IMR-90 (cell line): Measurements from ENCODE around the gene GTF2F2. TPM values are rescaled to one million over a fixed set of nuclear protein-coding genes. Genes with fewer than 3 reads are reported as not detected.

Experiments used
- ATAC-seq: fragments of 200-7000 bp; cut with Tn5 transposase; 2 replicates; pipeline ENCODE4 v1.9.1; 2020; ENCODE audit warnings: low read depth, mild to moderate bottlenecking, moderate library complexity
- BruUV-seq: library from RNA; stranded (reverse); fragments of 400-500 nt; replicated peaks from 2 replicates; lab custom pipeline; 2021; lab: Mats Ljungman, UMichigan
- CTCF ChIA-PET: fragments of 300-600 bp; formaldehyde crosslinking; extraction: SDS; loops from one replicate; lab custom pipeline; 2021; ENCODE audit warnings: antibody characterized with exemption; lab: Yijun Ruan, JAX
- POLR2A ChIA-PET: fragments of 300-600 bp; sonication (Branson Sonifier 250); formaldehyde crosslinking; loops from one replicate; lab custom pipeline; 2022; ENCODE audit warnings: antibody characterized with exemption; ENCODE audit not compliant: unreplicated experiment; lab: Charles Lee
- DNase-seq: peaks from one replicate; pipeline ENCODE4 v3.0.0; 2013
- H2AFZ ChIP-seq: replicated peaks from 2 replicates; pipeline ENCODE3; 2013; ENCODE audit warnings: low read length, mild to moderate bottlenecking; ENCODE audit not compliant: poor library complexity
- H2AK5ac ChIP-seq: 2 replicates; pipeline ENCODE4 v1.6.1; 2013; ENCODE audit warnings: low read depth, low read length, inconsistent platforms
- H2AK9ac ChIP-seq: replicated peaks from 2 replicates; pipeline ENCODE3; 2013; ENCODE audit warnings: mild to moderate bottlenecking, low read depth, low read length, moderate library complexity; ENCODE audit not compliant: poor library complexity
- H2BK120ac ChIP-seq: 2 replicates; pipeline ENCODE4 v1.6.1; 2013; ENCODE audit warnings: low read depth, low read length, inconsistent platforms
- H2BK15ac ChIP-seq: 3 replicates; pipeline ENCODE4 v1.6.1; 2013; ENCODE audit warnings: low read depth, low read length, inconsistent platforms
- H2BK20ac ChIP-seq: 2 replicates; pipeline ENCODE4 v1.6.1; 2013; ENCODE audit warnings: low read depth, mild to moderate bottlenecking, inconsistent platforms, low read length, moderate library complexity
- H2BK5ac ChIP-seq: 2 replicates; pipeline ENCODE4 v1.6.1; 2013; ENCODE audit warnings: mild to moderate bottlenecking, low read depth, low read length, inconsistent platforms; ENCODE audit not compliant: poor library complexity, severe bottlenecking
- H3K14ac ChIP-seq: replicated peaks from 2 replicates; pipeline ENCODE4 v1.6.1; 2013; ENCODE audit warnings: low read depth, low read length, inconsistent platforms
- H3K18ac ChIP-seq: 2 replicates; pipeline ENCODE4 v1.6.1; 2013; ENCODE audit warnings: low read depth, low read length, control low read depth
- H3K23ac ChIP-seq: 2 replicates; pipeline ENCODE4 v1.6.1; 2013; ENCODE audit warnings: low read depth, low read length, inconsistent platforms
- H3K27ac ChIP-seq: 2 replicates; pipeline ENCODE4 v1.5.1; 2013; ENCODE audit warnings: mild to moderate bottlenecking, control low read depth, low read length; ENCODE audit not compliant: insufficient read depth
- H3K27me3 ChIP-seq: 2 replicates; pipeline ENCODE4 v1.6.1; 2013; ENCODE audit warnings: low read length; ENCODE audit not compliant: control insufficient read depth, insufficient read depth
- H3K36me3 ChIP-seq: 2 replicates; pipeline ENCODE4 v1.6.1; 2013; ENCODE audit warnings: low read length, mixed read lengths; ENCODE audit not compliant: control insufficient read depth, insufficient read depth
- H3K4ac ChIP-seq: 2 replicates; pipeline ENCODE4 v1.6.1; 2013; ENCODE audit warnings: low read depth, low read length, inconsistent platforms
- H3K4me1 ChIP-seq: 2 replicates; pipeline ENCODE4 v1.6.1; 2013; ENCODE audit warnings: low read length, mixed read lengths; ENCODE audit not compliant: control insufficient read depth, insufficient read depth
- H3K4me2 ChIP-seq: 2 replicates; pipeline ENCODE4 v1.6.1; 2013; ENCODE audit warnings: low read depth, mild to moderate bottlenecking, control low read depth, low read length, moderate library complexity
- H3K4me3 ChIP-seq: 2 replicates; pipeline ENCODE4 v1.5.1; 2013; ENCODE audit warnings: low read depth, mild to moderate bottlenecking, control low read depth, low read length, moderate library complexity; ENCODE audit not compliant: insufficient read depth
- H3K56ac ChIP-seq: 2 replicates; pipeline ENCODE4 v1.6.1; 2013; ENCODE audit warnings: low read length, inconsistent platforms; ENCODE audit not compliant: insufficient read depth; ENCODE audit errors: extremely low read depth
- H3K79me1 ChIP-seq, 2 experiments: 2 replicates each; pipeline ENCODE4 v1.6.1; 2013; ENCODE audit warnings: low read length in 2 of 2, inconsistent platforms in 1 of 2, low read depth in 1 of 2
- H3K9ac ChIP-seq: 2 replicates; pipeline ENCODE4 v1.6.1; 2013; ENCODE audit warnings: low read depth, low read length, control low read depth
- H3K9me1 ChIP-seq: 2 replicates; pipeline ENCODE4 v1.6.1; 2013; ENCODE audit warnings: low read length, inconsistent platforms; ENCODE audit not compliant: insufficient read depth
- H3K9me3 ChIP-seq: 2 replicates; pipeline ENCODE4 v1.6.1; 2013; ENCODE audit warnings: low read length; ENCODE audit not compliant: control insufficient read depth, insufficient read depth
- H4K20me1 ChIP-seq: 2 replicates; pipeline ENCODE4 v1.6.1; 2013; ENCODE audit warnings: low read length, inconsistent platforms; ENCODE audit not compliant: insufficient read depth
- H4K5ac ChIP-seq: 2 replicates; pipeline ENCODE4 v1.6.1; 2013; ENCODE audit warnings: mild to moderate bottlenecking, low read depth, low read length, control low read depth
- H4K8ac ChIP-seq, 2 experiments: 2 replicates each; pipeline ENCODE4 v1.6.1; 2013; ENCODE audit warnings: low read depth in 2 of 2, low read length in 2 of 2, control low read depth in 1 of 2, inconsistent platforms in 1 of 2
- H4K91ac ChIP-seq: 2 replicates; pipeline ENCODE4 v1.6.1; 2013; ENCODE audit warnings: low read depth, low read length, inconsistent platforms; ENCODE audit not compliant: insufficient read depth
- BHLHE40 ChIP-seq: fragments of 150-350 bp; IDR thresholded peaks from 2 replicates; pipeline ENCODE4 v1.6.1; 2016; ENCODE audit warnings: mild to moderate bottlenecking, low read depth, low read length
- CHD1 ChIP-seq: IDR thresholded peaks from 2 replicates; pipeline ENCODE4 v1.6.1; 2012; ENCODE audit warnings: low read depth, low read length, improper control_type of control experiment
- CTCF ChIP-seq: conservative IDR thresholded peaks from 2 replicates; pipeline ENCODE4 v1.5.1; 2012; ENCODE audit warnings: mild to moderate bottlenecking, low read depth, low read length, improper control_type of control experiment
- FOS ChIP-seq: fragments of 150-350 bp; IDR thresholded peaks from 2 replicates; pipeline ENCODE4 v1.6.1; 2016; ENCODE audit warnings: low read depth, low read length
- MAZ ChIP-seq: IDR thresholded peaks from 2 replicates; pipeline ENCODE4 v1.6.1; 2012; ENCODE audit warnings: low read depth, mild to moderate bottlenecking, low read length, improper control_type of control experiment, moderate library complexity, borderline replicate concordance
- MXI1 ChIP-seq: IDR thresholded peaks from 2 replicates; pipeline ENCODE4 v1.6.1; 2012; ENCODE audit warnings: low read depth, mild to moderate bottlenecking, low read length, moderate library complexity, borderline replicate concordance
- NFE2L2 ChIP-seq: fragments of 150-350 bp; IDR thresholded peaks from 2 replicates; pipeline ENCODE4 v1.6.1; 2016; ENCODE audit warnings: low read depth, mild to moderate bottlenecking, low read length
- POLR2A ChIP-seq: IDR thresholded peaks from 2 replicates; pipeline ENCODE4 v1.6.1; 2012; ENCODE audit warnings: mild to moderate bottlenecking, low read depth, low read length
- RAD21 ChIP-seq: IDR thresholded peaks from 2 replicates; pipeline ENCODE4 v1.6.1; 2012; ENCODE audit warnings: low read length, improper control_type of control experiment
- RCOR1 ChIP-seq: IDR thresholded peaks from 2 replicates; pipeline ENCODE4 v1.6.1; 2012; ENCODE audit warnings: mild to moderate bottlenecking, low read length, improper control_type of control experiment; ENCODE audit not compliant: insufficient replicate concordance
- USF2 ChIP-seq: fragments of 150-350 bp; IDR thresholded peaks from 2 replicates; pipeline ENCODE4 v1.6.1; 2017; ENCODE audit warnings: mild to moderate bottlenecking, antibody characterized with exemption, low read length, low read depth
- WGBS, 2 experiments: methylation state at CpG; one replicate each; pipeline versions ENCODE4 v1.1.5 to v1.1.7; 2013; ENCODE audit warnings: missing lambda C conversion rate in 2 of 2; ENCODE audit not compliant: insufficient read length in 1 of 2; ENCODE audit errors: extremely low coverage in 2 of 2; 5-methylcytosine and 5-hydroxymethylcytosine counted together
- dilution Hi-C: fragments of 300-500 bp; cut with HindIII; formaldehyde crosslinking; loops from one replicate; pipeline ENCODE4 v1.14.3; 2018; ENCODE audit warnings: low sequenced_read_pairs; ENCODE audit not compliant: unreplicated experiment
- in situ Hi-C: fragments of 300-500 bp; cut with MboI; formaldehyde crosslinking; loops from 3 replicates; pipeline ENCODE4 v1.14.3; 2019; ENCODE audit warnings: low sequenced_read_pairs, inconsistent platforms, mixed read lengths
- intact Hi-C: fragments of 100-400 bp; cut with micrococcal nuclease; formaldehyde crosslinking; loops from 2 replicates; pipeline ENCODE4 v1.10.0; 2022
- polyA plus RNA-seq, 3 experiments: library from polyadenylated mRNA; depleted of rRNA; stranded (reverse); fragments of >200 nt; gene quantifications; 2 replicates each; pipeline ENCODE4 v1.2.3, GENCODE V29; 2012; ENCODE audit warnings: low replicate concordance in 1 of 3
- total RNA-seq: library from RNA; depleted of rRNA; stranded (reverse); fragments of >200 nt; gene quantifications from 2 replicates; pipeline ENCODE4 v1.2.3, GENCODE V29; 2012

The GTF2F2 gene
- total and polyA plus RNA-seq, 2 of the 4 experiments (the other 2 are of a cell fraction): 16.5 to 21.0 TPM

GRCh38 chr13:45242524-45242923 is 122.2 kb downstream of the GTF2F2 start:
- Histone ChIP-seq H3K56ac (no peak overlapping the region), H2AFZ (no peak overlapping the region), H3K4me3 (no peak overlapping the region), H2AK5ac (no peak overlapping the region), H2BK15ac (no peak overlapping the region), H2BK120ac (no peak overlapping the region), H3K36me3 (no peaks in the 10 kb centered on the region), H4K5ac (no peak overlapping the region), H3K18ac (no peak overlapping the region), H3K23ac (no peak overlapping the region), H2AK9ac (no peak overlapping the region), H3K4me1 (peaks cover 3% of the 10 kb centered on the region; the same call in 1 of the 2 replicates), H3K4ac (no peak overlapping the region), H3K9me3 (no peaks in the 10 kb centered on the region), H3K9ac (no peak overlapping the region), H3K27me3 (no peaks in the 10 kb centered on the region), H4K91ac (no peak overlapping the region), H4K8ac (peak overlapping the region in 1 of 2 experiments; percentile 9; a peak in 1 of 4 replicates), H4K20me1 (no peaks in the 10 kb centered on the region; the same call in 1 of the 2 replicates), H3K9me1 (peaks cover 4% of the 10 kb centered on the region), H2BK5ac (peak overlapping the region; percentile 58), H3K14ac (no peak overlapping the region), H3K27ac (no peak overlapping the region), H2BK20ac (no peak overlapping the region), H3K4me2 (no peak overlapping the region; the same call in 1 of the 2 replicates), H3K79me1 (peaks cover 21 to 50% of the 10 kb centered on the region in 2 experiments)
- dilution Hi-C loops: no loop called here
- ATAC-seq (no peak), DNase-seq (no peak)
- CTCF ChIA-PET: interaction anchor here (0.6 kb wide), 1 partner anchor 1334 kb away, joined by 3 read pairs; no protein-coding TSS in a partner anchor
- POLR2A ChIA-PET: no interaction called here
- BruUV-seq: no TSS peak
- TF ChIP-seq USF2 (no peak), POLR2A (no peak), CTCF (no peak), RCOR1 (no peak), CHD1 (no peak), NFE2L2 (no peak), RAD21 (no peak), FOS (no peak), MXI1 (no peak), MAZ (no peak), BHLHE40 (no peak)
- intact Hi-C loops: loop anchor here (1.0 to 5.0 kb wide), 2 partner anchors 8 to 35 kb away; no protein-coding TSS in a partner anchor
- no CpG with 5 or more reads among the region's 1 CpG for WGBS, 2 experiments
- in situ Hi-C loops: no loop called here
